H1 (cell line): ENCODE data around the gene VSIG2. TPM values are rescaled to one million over a fixed set of nuclear protein-coding genes. Genes with fewer than 3 reads are reported as not detected.

ENCODE experiments used
- CBX8 ChIP-seq: fragments of 300-800, 300-1000 bp; sonication (generic); IDR thresholded peaks from 2 replicates; pipeline ENCODE4 v1.7.1; 2016; ENCODE audit warnings: low read depth, low read length, borderline replicate concordance
- CHD2 ChIP-seq: IDR thresholded peaks from 2 replicates; pipeline ENCODE4 v1.6.1; 2012; ENCODE audit warnings: low read length, improper control_type of control experiment
- CREB1 ChIP-seq: IDR thresholded peaks from 2 replicates; pipeline ENCODE4 v1.6.1; 2012; ENCODE audit warnings: inconsistent platforms
- polyA plus RNA-seq, 7 experiments: library from polyadenylated mRNA; depleted of rRNA in 3 of 7; stranded (reverse) in 5 of 7; unstranded in 2 of 7; fragments of >200 nt in 5 of 7; fragments of 200-250 nt in 2 of 7; gene quantifications; 1 replicate in 5 of 7; 2 replicates in 1 of 7; 4 replicates in 1 of 7; pipeline versions ENCODE4 v1.2.1 to v1.2.3, GENCODE V29; 2011 to 2013; ENCODE audit warnings: missing spikeins in 2 of 7, mixed read lengths in 2 of 7
- total RNA-seq: library from RNA; stranded (reverse); fragmentation: NEBNext Ultra II Directional; extraction: Animal tissue kit (Norgen Biotek cat#: 25700); gene quantifications from 2 replicates; pipeline ENCODE4 v1.2.1, GENCODE V29; 2021
- TF ChIP-seq, protein P1 (sequence below): IDR thresholded peaks from 2 replicates; pipeline ENCODE4 v1.6.1; 2012; ENCODE audit warnings: low read length, inconsistent platforms

Gene VSIG2
- total and polyA plus RNA-seq, 2 of the 8 experiments (the other 6 are each of a cell fraction or from before 2014, with no cell fraction given) = 0.18 TPM; not detected in 1

DNA sequence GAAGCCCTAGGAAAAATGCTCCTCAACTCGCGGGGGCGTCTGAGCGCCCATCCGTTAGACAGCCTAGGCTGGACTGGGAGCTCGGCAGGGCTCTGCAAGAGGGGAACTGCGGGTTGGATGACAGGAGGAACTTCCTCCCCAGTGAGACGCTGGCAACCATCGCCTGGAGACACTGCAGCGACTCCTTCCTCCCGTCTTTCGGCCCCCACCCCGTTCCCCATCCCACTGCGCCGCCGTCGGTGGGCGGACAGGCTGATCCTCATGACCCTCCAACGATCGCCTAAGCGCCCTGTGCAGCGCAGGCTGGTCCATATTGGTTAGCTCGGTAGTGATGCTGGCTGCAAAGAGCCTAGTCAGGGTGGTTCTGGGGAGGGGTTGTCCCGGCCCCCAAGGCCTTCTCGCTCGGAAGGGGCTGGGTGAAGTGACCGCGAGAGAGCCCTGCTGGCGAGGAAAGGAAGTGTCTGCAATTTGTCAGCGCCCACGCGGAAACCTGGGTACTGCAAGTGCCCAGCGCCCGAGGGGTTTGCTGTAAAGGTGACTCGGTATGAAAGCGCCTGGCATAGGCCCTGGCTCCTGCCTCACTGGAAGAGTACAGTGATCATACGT lies 11.7 kb downstream of the VSIG2 start (continued):
- TF ChIP-seq, protein P1, sequence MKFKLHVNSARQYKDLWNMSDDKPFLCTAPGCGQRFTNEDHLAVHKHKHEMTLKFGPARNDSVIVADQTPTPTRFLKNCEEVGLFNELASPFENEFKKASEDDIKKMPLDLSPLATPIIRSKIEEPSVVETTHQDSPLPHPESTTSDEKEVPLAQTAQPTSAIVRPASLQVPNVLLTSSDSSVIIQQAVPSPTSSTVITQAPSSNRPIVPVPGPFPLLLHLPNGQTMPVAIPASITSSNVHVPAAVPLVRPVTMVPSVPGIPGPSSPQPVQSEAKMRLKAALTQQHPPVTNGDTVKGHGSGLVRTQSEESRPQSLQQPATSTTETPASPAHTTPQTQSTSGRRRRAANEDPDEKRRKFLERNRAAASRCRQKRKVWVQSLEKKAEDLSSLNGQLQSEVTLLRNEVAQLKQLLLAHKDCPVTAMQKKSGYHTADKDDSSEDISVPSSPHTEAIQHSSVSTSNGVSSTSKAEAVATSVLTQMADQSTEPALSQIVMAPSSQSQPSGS = no peak
- no peak for TF ChIP-seq CREB1
- no peak; the same call in 1 of the 2 replicates for TF ChIP-seq CBX8
- no peak for TF ChIP-seq CHD2
